CD14-positive monocyte (primary cell): ENCODE measurements around the gene FREM3. TPM values are rescaled to one million over a fixed set of nuclear protein-coding genes. Genes with fewer than 3 reads are reported as not detected.
A peak's percentile ranks its signal among the peaks of the same experiment; 100 is the strongest.

Experiments
- DNase-seq, 3 donors: peaks; one replicate each; pipeline ENCODE4 v3.0.0-alpha.2; 2011 to 2022
- H2AFZ ChIP-seq: 2 replicates; pipeline ENCODE4 v1.6.0; 2012; ENCODE audit warnings: mild to moderate bottlenecking, low read depth, low read length, inconsistent platforms; ENCODE audit not compliant: insufficient read depth, poor library complexity, severe bottlenecking
- H3K27ac ChIP-seq, 2 donors: 1 replicate in 1 of 2; 2 replicates in 1 of 2; pipeline ENCODE4 v1.5.1; 2012 to 2013; ENCODE audit warnings: low read length in 2 of 2, control low read depth in 1 of 2, inconsistent platforms in 1 of 2, low read depth in 1 of 2, mild to moderate bottlenecking in 1 of 2
- H3K27me3 ChIP-seq, 2 donors: one replicate each; pipeline versions ENCODE4 v1.6.0 to v1.6.1; 2011 to 2013; ENCODE audit warnings: low read length in 2 of 2; ENCODE audit not compliant: control insufficient read depth in 2 of 2, insufficient read depth in 2 of 2
- H3K36me3 ChIP-seq, 2 donors: replicated peaks in 1 of 2; 1 replicate in 1 of 2; 2 replicates in 1 of 2; pipeline versions ENCODE4 v1.5.1 to v1.6.1; 2012 to 2013; ENCODE audit warnings: low read length in 2 of 2, control low read depth in 1 of 2, inconsistent platforms in 1 of 2, mild to moderate bottlenecking in 1 of 2; ENCODE audit not compliant: insufficient read depth in 2 of 2, control insufficient read depth in 1 of 2
- H3K4me1 ChIP-seq, 2 donors: 1 replicate in 1 of 2; 2 replicates in 1 of 2; pipeline versions ENCODE4 v1.5.1 to v1.6.1; 2012 to 2013; ENCODE audit warnings: low read length in 2 of 2, control low read depth in 1 of 2, inconsistent platforms in 1 of 2, mild to moderate bottlenecking in 1 of 2, moderate library complexity in 1 of 2; ENCODE audit not compliant: insufficient read depth in 2 of 2, control insufficient read depth in 1 of 2
- H3K4me2 ChIP-seq: replicated peaks from 2 replicates; pipeline ENCODE3; 2012; ENCODE audit warnings: low read length, moderate library complexity, mild to moderate bottlenecking; ENCODE audit not compliant: poor library complexity, severe bottlenecking; ENCODE audit errors: extremely low read depth
- H3K4me3 ChIP-seq, 3 experiments: fragments of 200-600 bp in 1 of 3; sonication (generic) in 1 of 3; replicated peaks in 1 of 3; 1 replicate in 2 of 3; 2 replicates in 1 of 3; pipeline ENCODE4 v1.5.1; 2011 to 2013; ENCODE audit warnings: low read length in 3 of 3, mild to moderate bottlenecking in 3 of 3, control low read depth in 2 of 3, low read depth in 2 of 3, inconsistent platforms in 1 of 3, moderate library complexity in 1 of 3
- H3K79me2 ChIP-seq: 2 replicates; pipeline ENCODE4 v1.6.0; 2012; ENCODE audit warnings: mild to moderate bottlenecking, control low read depth, inconsistent platforms, low read length, moderate library complexity; ENCODE audit not compliant: insufficient read depth
- H3K9ac ChIP-seq: 2 replicates; pipeline ENCODE4 v1.6.0; 2017; ENCODE audit warnings: low read length, mild to moderate bottlenecking; ENCODE audit not compliant: insufficient read depth, poor library complexity, severe bottlenecking
- H3K9me3 ChIP-seq, 2 donors: replicated peaks in 1 of 2; 1 replicate in 1 of 2; 2 replicates in 1 of 2; pipeline versions ENCODE4 v1.5.1 to v1.6.1; 2012 to 2013; ENCODE audit warnings: low read length in 2 of 2, control low read depth in 1 of 2; ENCODE audit not compliant: control insufficient read depth in 1 of 2, insufficient read depth in 1 of 2
- H4K20me1 ChIP-seq: 2 replicates; pipeline ENCODE4 v1.6.0; 2012; ENCODE audit warnings: mild to moderate bottlenecking, low read length, control low read depth, moderate library complexity; ENCODE audit not compliant: insufficient read depth
- H3K27ac Mint-ChIP-seq, 7 donors: one replicate each; pipeline ENCODE4 v1.8.0; 2020; ENCODE audit warnings: mild to moderate bottlenecking in 7 of 7, mixed read lengths in 7 of 7, moderate library complexity in 6 of 7, inconsistent platforms in 2 of 7
- H3K27me3 Mint-ChIP-seq, 3 donors: one replicate each; pipeline ENCODE4 v1.8.0; 2021 to 2022; ENCODE audit warnings: low read depth in 3 of 3, mild to moderate bottlenecking in 3 of 3, mixed read lengths in 3 of 3, moderate library complexity in 3 of 3, inconsistent platforms in 1 of 3
- H3K36me3 Mint-ChIP-seq, 2 donors: one replicate each; pipeline ENCODE4 v1.8.0; 2020; ENCODE audit warnings: mixed read lengths in 2 of 2, inconsistent platforms in 1 of 2, mild to moderate bottlenecking in 1 of 2
- H3K4me1 Mint-ChIP-seq: one replicate; pipeline ENCODE4 v1.8.0; 2020; ENCODE audit warnings: mild to moderate bottlenecking, mixed read lengths
- H3K4me3 Mint-ChIP-seq, 2 donors: one replicate each; pipeline ENCODE4 v1.8.0; 2020; ENCODE audit warnings: mild to moderate bottlenecking in 2 of 2, mixed read lengths in 2 of 2, moderate library complexity in 1 of 2
- H3K9me3 Mint-ChIP-seq, 7 donors: one replicate each; pipeline ENCODE4 v1.8.0; 2020 to 2022; ENCODE audit warnings: mixed read lengths in 7 of 7, mild to moderate bottlenecking in 6 of 7, moderate library complexity in 6 of 7, inconsistent platforms in 2 of 7
- CTCF ChIP-seq: fragments of 200-600 bp; IDR thresholded peaks from one replicate; pipeline ENCODE4 v1.8.0; 2022; ENCODE audit warnings: antibody characterized with exemption, mild to moderate bottlenecking
- WGBS: methylation state at CpG from one replicate; pipeline ENCODE4 v1.1.5; 2013; ENCODE audit warnings: missing lambda C conversion rate; ENCODE audit not compliant: insufficient coverage; 5-methylcytosine and 5-hydroxymethylcytosine counted together
- intact Hi-C, 2 donors: fragments of 100-400 bp; cut with micrococcal nuclease; formaldehyde crosslinking; loops; one replicate each; pipeline versions ENCODE4 v1.15.0 to v1.15.1; 2023
- polyA plus RNA-seq, 3 donors: library from polyadenylated mRNA; depleted of rRNA in 1 of 3; unstranded in 2 of 3; stranded (reverse) in 1 of 3; fragments of 300-500 nt in 2 of 3; fragments of >200 nt in 1 of 3; fragmentation: Illumina TruSeq in 2 of 3; gene quantifications; 1 replicate in 2 of 3; 2 replicates in 1 of 3; pipeline ENCODE4 v1.2.3, GENCODE V29; 2012 to 2021

The FREM3 gene
- polyA plus RNA-seq, 3 donors = not detected

GRCh38 chr4:143564472-143564871, 136.0 kb downstream of the FREM3 start:
- H3K4me1 ChIP-seq = peaks cover 3 to 4% of the 10 kb centered on the region in 2 donors
- H3K4me3 ChIP-seq = no peak overlapping the region
- H4K20me1 ChIP-seq = no peaks in the 10 kb centered on the region
- no peaks in the 10 kb centered on the region for H3K36me3 Mint-ChIP-seq
- H3K79me2 ChIP-seq = no peaks in the 10 kb centered on the region
- intact Hi-C loops = no loop called here
- no peak overlapping the region for H3K9ac ChIP-seq
- H2AFZ ChIP-seq = no peak overlapping the region
- peaks cover 2 to 4% of the 10 kb centered on the region in 2 donors for H3K27me3 ChIP-seq
- H3K27ac Mint-ChIP-seq = no peak overlapping the region
- peaks cover 0 to 8% (median 2%) of the 10 kb centered on the region in 7 donors for H3K9me3 Mint-ChIP-seq
- no peaks in the 10 kb centered on the region for H3K36me3 ChIP-seq
- H3K27ac ChIP-seq = no peak overlapping the region
- H3K4me3 Mint-ChIP-seq = no peak overlapping the region
- no peaks in the 10 kb centered on the region for H3K9me3 ChIP-seq
- no peak for DNase-seq
- H3K4me1 Mint-ChIP-seq = peaks cover 5% of the 10 kb centered on the region
- no peak for TF ChIP-seq CTCF
- WGBS = no CpG with 5 or more reads among the region's 2 CpGs
- peaks cover 3 to 7% (median 7%) of the 10 kb centered on the region in 3 donors for H3K27me3 Mint-ChIP-seq
- no peak overlapping the region for H3K4me2 ChIP-seq

- Mint-ChIP-seq H3K27me3 (peaks cover 3 to 20% (median 11%) of the 10 kb centered on the region in 3 donors), H3K36me3 (peaks cover 9 to 10% of the 10 kb centered on the region in 2 donors), H3K9me3 (peaks cover 0 to 2% (median 0%) of the 10 kb centered on the region in 7 donors), H3K27ac (no peak overlapping the region), H3K4me1 (peaks cover 18% of the 10 kb centered on the region), H3K4me3 (peak overlapping the region; percentile 88 to 95)
- intact Hi-C loops = no loop called here
- H3K9me3 ChIP-seq = no peaks in the 10 kb centered on the region
- peak overlapping the region; percentile 50 for H3K9ac ChIP-seq
- no peak overlapping the region for H3K27ac ChIP-seq
- H3K4me2 ChIP-seq = peak overlapping the region; percentile 84
- peak overlapping the region; percentile 83 for H2AFZ ChIP-seq
- 39% methylated on average over 12 of the region's 17 CpGs for WGBS
- H3K4me1 ChIP-seq = peaks cover 9 to 14% of the 10 kb centered on the region in 2 donors
- H3K4me3 ChIP-seq = peak overlapping the region in 2 of 3 experiments; percentile 23 to 75
- no peak for TF ChIP-seq CTCF
- H3K36me3 ChIP-seq = peaks cover 2 to 12% of the 10 kb centered on the region in 2 donors
- DNase-seq = no peak
- peaks cover 2 to 4% of the 10 kb centered on the region in 2 donors for H3K27me3 ChIP-seq
- H3K79me2 ChIP-seq = no peaks in the 10 kb centered on the region
- H4K20me1 ChIP-seq = no peaks in the 10 kb centered on the region
Observed at GRCh38 chr4:143559757-143560147, 140.7 kb downstream of the FREM3 start.
